HEK293 (cell line): ENCODE results near the gene HOXD10.
A peak's percentile ranks its signal among the peaks of the same experiment; 100 is the strongest.

Experiments used
- CTCF ChIA-PET: fragments of 350-600 bp; formaldehyde crosslinking; extraction: SDS; loops from one replicate; lab custom pipeline; 2021; ENCODE audit warnings: antibody characterized with exemption; lab: Yijun Ruan, JAX
- POLR2A ChIA-PET: fragments of 300-600 bp; formaldehyde crosslinking; extraction: SDS; loops from one replicate; lab custom pipeline; 2020; ENCODE audit warnings: antibody characterized with exemption, inconsistent platforms; lab: Yijun Ruan, JAX
- H3K27ac ChIP-seq: fragments of 200-500 bp; sonication (Bioruptor generic); 2 replicates; pipeline ENCODE4 v1.5.1; 2014; ENCODE audit warnings: low read depth, low read length, control low read depth, inconsistent platforms; ENCODE audit errors: extremely low read depth
- H3K36me3 ChIP-seq, 2 experiments: fragments of 200-500 bp in 1 of 2; sonication (Bioruptor generic) in 1 of 2; 1 replicate in 1 of 2; 2 replicates in 1 of 2; pipeline ENCODE4 v1.5.1; 2014 to 2017; ENCODE audit warnings: inconsistent platforms in 2 of 2, low read length in 2 of 2; ENCODE audit not compliant: control insufficient read depth in 2 of 2, insufficient read depth in 1 of 2
- H3K4me1 ChIP-seq: fragments of 200-500 bp; sonication (Bioruptor generic); 2 replicates; pipeline ENCODE4 v1.5.1; 2014; ENCODE audit warnings: mild to moderate bottlenecking, low read length, inconsistent platforms; ENCODE audit not compliant: control insufficient read depth, insufficient read depth
- H3K4me3 ChIP-seq: 2 replicates; pipeline ENCODE4 v1.5.1; 2011; ENCODE audit warnings: low read depth, mild to moderate bottlenecking, control low read depth, low read length, moderate library complexity
- H3K9me3 ChIP-seq: fragments of 200-500 bp; sonication (Bioruptor generic); 2 replicates; pipeline ENCODE4 v1.5.1; 2014; ENCODE audit warnings: low read depth, low read length, inconsistent platforms; ENCODE audit not compliant: control insufficient read depth, insufficient read depth
- BCL6B ChIP-seq: fragments of 450-650 bp; formaldehyde crosslinking; IDR thresholded peaks from 2 replicates; pipeline ENCODE4 v1.5.1; 2017; ENCODE audit warnings: missing biosample characterization, missing genetic modification characterization
- GLI2 ChIP-seq: fragments of 450-650 bp; formaldehyde crosslinking; IDR thresholded peaks from 2 replicates; pipeline ENCODE4; 2017; ENCODE audit warnings: missing biosample characterization, missing genetic modification characterization, low read depth, borderline replicate concordance
- HIC1 ChIP-seq: fragments of 450-650 bp; formaldehyde crosslinking; IDR thresholded peaks from 2 replicates; pipeline ENCODE4 v1.5.1; 2016; ENCODE audit warnings: missing biosample characterization, missing genetic modification characterization
- KLF7 ChIP-seq: fragments of 450-650 bp; formaldehyde crosslinking; IDR thresholded peaks from 2 replicates; pipeline ENCODE4 v1.5.1; 2016; ENCODE audit warnings: missing biosample characterization, missing genetic modification characterization, borderline replicate concordance
- KLF8 ChIP-seq: fragments of 450-650 bp; formaldehyde crosslinking; IDR thresholded peaks from 2 replicates; pipeline ENCODE4 v1.5.1; 2016; ENCODE audit warnings: missing biosample characterization, missing genetic modification characterization
- REPIN1 ChIP-seq: fragments of 450-650 bp; formaldehyde crosslinking; IDR thresholded peaks from 2 replicates; pipeline ENCODE4 v1.5.1; 2017; ENCODE audit warnings: missing biosample characterization, missing genetic modification characterization, low read depth
- ZBTB17 ChIP-seq: fragments of 450-650 bp; formaldehyde crosslinking; IDR thresholded peaks from 2 replicates; pipeline ENCODE4 v1.5.1; 2016; ENCODE audit warnings: missing biosample characterization, missing genetic modification characterization
- ZBTB8A ChIP-seq: fragments of 450-650 bp; formaldehyde crosslinking; IDR thresholded peaks from 2 replicates; pipeline ENCODE4 v1.5.1; 2016; ENCODE audit warnings: missing biosample characterization, missing genetic modification characterization
- ZNF184 ChIP-seq: fragments of 450-650 bp; IDR thresholded peaks from 2 replicates; pipeline ENCODE4 v1.5.1; 2018; ENCODE audit warnings: missing biosample characterization, mild to moderate bottlenecking, missing genetic modification characterization
- ZNF335 ChIP-seq: fragments of 450-650 bp; formaldehyde crosslinking; conservative IDR thresholded peaks from 2 replicates; pipeline ENCODE4 v1.5.1; 2016; ENCODE audit warnings: missing biosample characterization, missing genetic modification characterization
- ZNF394 ChIP-seq: fragments of 450-650 bp; formaldehyde crosslinking; IDR thresholded peaks from 2 replicates; pipeline ENCODE4 v1.5.1; 2016; ENCODE audit warnings: missing biosample characterization, missing genetic modification characterization, mild to moderate bottlenecking, moderate library complexity, borderline replicate concordance
- ZNF423 ChIP-seq: fragments of 450-650 bp; formaldehyde crosslinking; IDR thresholded peaks from 2 replicates; pipeline ENCODE4 v1.5.1; 2016; ENCODE audit warnings: missing biosample characterization, missing genetic modification characterization
- ZNF596 ChIP-seq: fragments of 450-650 bp; IDR thresholded peaks from 2 replicates; pipeline ENCODE4 v1.5.0; 2018; ENCODE audit warnings: missing biosample characterization, mild to moderate bottlenecking, missing genetic modification characterization, moderate library complexity
- ZNF624 ChIP-seq: fragments of 450-650 bp; formaldehyde crosslinking; IDR thresholded peaks from 2 replicates; pipeline ENCODE4 v1.5.1; 2017; ENCODE audit warnings: missing biosample characterization, missing genetic modification characterization
- ZNF664 ChIP-seq: fragments of 450-650 bp; formaldehyde crosslinking; IDR thresholded peaks from 2 replicates; pipeline ENCODE4 v1.5.1; 2016; ENCODE audit warnings: missing biosample characterization, missing genetic modification characterization
- ZNF701 ChIP-seq: fragments of 450-650 bp; formaldehyde crosslinking; IDR thresholded peaks from 2 replicates; pipeline ENCODE4 v1.5.1; 2016; ENCODE audit warnings: missing biosample characterization, missing genetic modification characterization
- ZXDB ChIP-seq: fragments of 450-650 bp; formaldehyde crosslinking; IDR thresholded peaks from 2 replicates; pipeline ENCODE4 v1.5.1; 2016; ENCODE audit warnings: missing biosample characterization, missing genetic modification characterization
- TF ChIP-seq, protein P1 (sequence below): fragments of 450-650 bp; formaldehyde crosslinking; IDR thresholded peaks from 2 replicates; pipeline ENCODE4 v1.5.1; 2016; ENCODE audit warnings: missing biosample characterization, missing genetic modification characterization

Gene HOXD10

DNA sequence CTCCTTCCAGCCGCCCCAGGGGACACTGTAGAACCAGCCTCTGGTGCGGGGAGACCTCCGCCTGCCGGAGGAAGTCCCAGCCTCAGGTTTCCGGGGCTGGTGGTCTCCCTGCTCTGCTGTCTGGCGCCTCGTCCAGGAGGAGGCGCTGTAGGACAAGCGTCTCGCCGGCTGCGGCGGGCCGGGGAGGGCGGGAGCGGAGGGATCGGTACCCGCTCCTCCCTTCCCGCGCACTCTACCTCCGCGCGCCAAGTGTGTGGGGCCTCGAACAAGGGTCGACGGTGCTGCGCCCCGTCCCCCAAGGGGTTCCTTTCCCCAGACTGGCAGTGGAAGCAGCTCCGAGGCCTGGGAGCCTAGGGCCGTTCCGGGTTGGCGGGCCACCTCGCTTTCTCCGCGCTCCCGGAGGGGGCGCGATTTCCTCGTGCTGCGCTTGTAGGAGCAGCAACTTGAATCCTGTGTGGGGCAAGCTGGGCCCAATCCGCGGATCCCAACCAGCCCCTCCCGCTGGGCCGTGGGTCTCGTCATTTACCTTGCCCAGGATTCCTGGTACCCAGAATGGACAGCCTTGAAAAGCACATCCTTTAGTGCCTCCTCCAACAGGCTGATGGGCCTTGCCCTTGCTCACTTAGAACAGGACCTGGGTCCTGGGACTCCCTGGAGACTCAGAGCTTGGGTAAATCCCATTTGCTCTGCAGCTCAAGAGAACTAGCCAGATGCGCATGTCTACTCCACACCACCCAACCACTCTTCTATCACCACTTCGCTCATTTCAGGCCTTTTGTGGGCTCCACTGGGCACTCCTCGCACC is 24.1 kb downstream of the HOXD10 start (continued):
- peak; percentile 42; the same call in 1 of the 2 replicates for TF ChIP-seq ZNF394
- 0 out of 2 replicates have a peak, but pooled peaks have one; percentile 14 for TF ChIP-seq ZBTB8A (tag by site-specific recombination)
- peak; percentile 52 for TF ChIP-seq ZNF335 (tag by site-specific recombination)
- TF ChIP-seq KLF8 (tag by site-specific recombination) = peak; percentile 51; the same call in 1 of the 2 replicates
- TF ChIP-seq, protein P1, sequence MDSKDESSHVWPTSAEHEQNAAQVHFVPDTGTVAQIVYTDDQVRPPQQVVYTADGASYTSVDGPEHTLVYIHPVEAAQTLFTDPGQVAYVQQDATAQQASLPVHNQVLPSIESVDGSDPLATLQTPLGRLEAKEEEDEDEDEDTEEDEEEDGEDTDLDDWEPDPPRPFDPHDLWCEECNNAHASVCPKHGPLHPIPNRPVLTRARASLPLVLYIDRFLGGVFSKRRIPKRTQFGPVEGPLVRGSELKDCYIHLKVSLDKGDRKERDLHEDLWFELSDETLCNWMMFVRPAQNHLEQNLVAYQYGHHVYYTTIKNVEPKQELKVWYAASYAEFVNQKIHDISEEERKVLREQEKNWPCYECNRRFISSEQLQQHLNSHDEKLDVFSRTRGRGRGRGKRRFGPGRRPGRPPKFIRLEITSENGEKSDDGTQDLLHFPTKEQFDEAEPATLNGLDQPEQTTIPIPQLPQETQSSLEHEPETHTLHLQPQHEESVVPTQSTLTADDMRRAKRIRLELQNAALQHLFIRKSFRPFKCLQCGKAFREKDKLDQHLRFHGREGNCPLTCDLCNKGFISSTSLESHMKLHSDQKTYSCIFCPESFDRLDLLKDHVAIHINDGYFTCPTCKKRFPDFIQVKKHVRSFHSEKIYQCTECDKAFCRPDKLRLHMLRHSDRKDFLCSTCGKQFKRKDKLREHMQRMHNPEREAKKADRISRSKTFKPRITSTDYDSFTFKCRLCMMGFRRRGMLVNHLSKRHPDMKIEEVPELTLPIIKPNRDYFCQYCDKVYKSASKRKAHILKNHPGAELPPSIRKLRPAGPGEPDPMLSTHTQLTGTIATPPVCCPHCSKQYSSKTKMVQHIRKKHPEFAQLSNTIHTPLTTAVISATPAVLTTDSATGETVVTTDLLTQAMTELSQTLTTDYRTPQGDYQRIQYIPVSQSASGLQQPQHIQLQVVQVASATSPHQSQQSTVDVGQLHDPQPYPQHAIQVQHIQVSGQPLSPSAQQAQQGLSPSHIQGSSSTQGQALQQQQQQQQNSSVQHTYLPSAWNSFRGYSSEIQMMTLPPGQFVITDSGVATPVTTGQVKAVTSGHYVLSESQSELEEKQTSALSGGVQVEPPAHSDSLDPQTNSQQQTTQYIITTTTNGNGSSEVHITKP (tag by site-specific recombination) = no peak
- peak; percentile 48; the same call in 1 of the 2 replicates for TF ChIP-seq ZBTB17 (tag by site-specific recombination)
- TF ChIP-seq HIC1 (tag by site-specific recombination) = no peak

GRCh38 chr2:176142281-176142680 is 25.7 kb downstream of the HOXD10 start:
- H3K9me3 ChIP-seq = no peaks in the 10 kb centered on the region
- no peak overlapping the region for H3K27ac ChIP-seq
- CTCF ChIA-PET = interaction anchor here (1.5 to 7.5 kb wide), 2 partner anchors 15 to 313 kb away, joined by 10 to 104 read pairs; no protein-coding TSS in a partner anchor
- no peak for TF ChIP-seq ZNF624 (tag by site-specific recombination)
- no peak overlapping the region for H3K4me3 ChIP-seq
- peaks cover 18% of the 10 kb centered on the region for H3K4me1 ChIP-seq
- H3K36me3 ChIP-seq = no peaks in the 10 kb centered on the region
- POLR2A ChIA-PET = no interaction called here

- peaks cover 0 to 13% of the 10 kb centered on the region in 2 experiments; a peak in 1 of 3 replicates for H3K36me3 ChIP-seq
- no peak overlapping the region for H3K4me3 ChIP-seq
- POLR2A ChIA-PET = no interaction called here
- CTCF ChIA-PET = interaction anchor here (0.5 to 7.5 kb wide), 10 partner anchors 18 to 671 kb away, joined by 3 to 104 read pairs (median 4); no protein-coding TSS in a partner anchor
- H3K27ac ChIP-seq = peak overlapping the region; percentile 37; the same call in 1 of the 2 replicates
- no peaks in the 10 kb centered on the region for H3K9me3 ChIP-seq
- peaks cover 15% of the 10 kb centered on the region for H3K4me1 ChIP-seq
- TF ChIP-seq ZXDB (tag by site-specific recombination) = no peak
- TF ChIP-seq HIC1 (tag by site-specific recombination) = no peak
- no peak for TF ChIP-seq ZNF423
- peak; percentile 91 for TF ChIP-seq BCL6B (tag by site-specific recombination)
- no peak for TF ChIP-seq ZNF184 (tag by site-specific recombination)
- no peak for TF ChIP-seq ZNF664 (tag by site-specific recombination)
- TF ChIP-seq GLI2 (tag by site-specific recombination) = no peak
- no peak for TF ChIP-seq REPIN1 (tag by site-specific recombination)
- no peak for TF ChIP-seq ZNF701 (tag by site-specific recombination)
- TF ChIP-seq KLF7 (tag by site-specific recombination) = no peak
- no peak for TF ChIP-seq ZNF596 (tag by site-specific recombination)
Observed at GRCh38 chr2:176145085-176145969, 28.7 kb downstream of the HOXD10 start.
